ENCODE results near the gene TMEM163.

- TF ChIP-seq CTCF (IDR thresholded peaks at IDR 0.05; ENCODE audit: low read depth, low read length, poor library complexity, severe bottlenecking) (no peak), EZH2phosphoT487 (IDR thresholded peaks at IDR 0.05; ENCODE audit: borderline replicate concordance, low read length) (no peak)
Measured at GRCh38 chr2:134490559-134490958, 228.2 kb downstream of the TMEM163 start.

All from DOHH2 (cell line).